HG03457 (cell line): ENCODE measurements around the gene GRIA4.
"Not testable (repeated sequence)": the region's sequence is repeated elsewhere in the genome, so short reads cannot be mapped to it uniquely, and the experiment has no call there.

Experiments
- ATAC-seq: cut with Tn5 transposase; IDR thresholded peaks from one replicate; pipeline ENCODE4 v1.9.1; 2021; ENCODE audit warnings: moderate number of reproducible peaks; ENCODE audit not compliant: unreplicated experiment

Gene GRIA4

GRCh38 chr11:105986554-105986953, 376.7 kb downstream of the GRIA4 start:
- ATAC-seq = no peak

DNA sequence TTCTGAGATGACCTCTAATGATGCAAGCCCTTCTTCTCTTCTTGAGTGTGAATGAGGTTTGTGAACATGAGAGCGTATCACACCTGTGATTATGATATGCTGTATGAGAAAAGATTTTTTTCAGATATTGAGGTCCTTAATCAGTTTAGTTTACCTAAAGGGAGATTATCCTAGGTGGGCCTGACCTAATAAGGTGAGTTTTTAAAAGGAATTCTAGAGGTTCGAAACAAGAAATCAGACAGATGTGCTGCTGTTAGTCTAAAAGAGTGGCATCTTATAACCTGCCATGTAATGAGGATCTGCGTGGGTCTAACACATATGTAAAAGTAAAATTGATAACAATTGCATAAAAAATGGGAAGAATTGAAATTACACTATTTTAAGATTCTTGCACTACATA, 378.3 kb downstream of the GRIA4 start:
- no peak for ATAC-seq

DNA sequence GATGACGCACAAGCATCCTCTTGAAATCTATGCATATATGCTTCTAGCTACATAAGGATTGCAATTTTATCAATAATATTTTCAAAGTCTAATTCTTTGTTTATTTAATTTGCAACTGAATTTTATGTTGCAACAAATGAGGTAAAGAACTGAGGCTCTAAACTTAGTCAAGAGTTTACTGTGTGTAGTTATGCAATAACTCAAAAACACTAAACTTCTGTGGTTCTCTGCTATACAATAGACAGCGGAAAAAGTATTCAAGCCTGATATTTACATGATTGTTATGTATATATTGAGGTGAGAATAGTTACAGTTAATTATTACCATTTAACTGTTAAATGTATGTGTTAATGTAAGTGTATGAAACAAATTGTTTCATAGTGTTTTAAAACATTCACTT, 379.3 kb downstream of the GRIA4 start:
- ATAC-seq = no peak

DNA sequence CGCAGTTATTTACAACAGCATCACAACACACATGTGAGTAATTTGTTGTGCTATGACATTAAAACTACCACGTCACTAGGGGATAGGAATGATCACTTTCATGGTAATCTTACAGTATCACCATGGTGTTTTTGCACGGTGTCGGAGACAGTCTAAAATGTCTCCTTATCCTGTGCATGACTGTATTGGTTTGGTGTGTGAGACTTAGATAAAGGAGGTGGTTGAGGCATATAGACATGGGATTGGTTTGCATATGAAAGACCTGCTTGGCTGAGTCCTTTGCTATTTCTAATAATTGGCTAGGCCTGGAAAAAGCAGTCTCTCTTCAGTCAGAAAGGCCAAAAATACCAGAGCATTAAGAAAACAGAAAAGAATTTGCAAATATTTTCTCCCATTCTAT, 382.0 kb downstream of the GRIA4 start:
- ATAC-seq = no peak

- no peak for ATAC-seq
Observed at GRCh38 chr11:106001304-106002012, 391.6 kb downstream of the GRIA4 start.

- not testable (repeated sequence) for ATAC-seq
Observed at GRCh38 chr11:106003094-106003493, 393.2 kb downstream of the GRIA4 start.

DNA sequence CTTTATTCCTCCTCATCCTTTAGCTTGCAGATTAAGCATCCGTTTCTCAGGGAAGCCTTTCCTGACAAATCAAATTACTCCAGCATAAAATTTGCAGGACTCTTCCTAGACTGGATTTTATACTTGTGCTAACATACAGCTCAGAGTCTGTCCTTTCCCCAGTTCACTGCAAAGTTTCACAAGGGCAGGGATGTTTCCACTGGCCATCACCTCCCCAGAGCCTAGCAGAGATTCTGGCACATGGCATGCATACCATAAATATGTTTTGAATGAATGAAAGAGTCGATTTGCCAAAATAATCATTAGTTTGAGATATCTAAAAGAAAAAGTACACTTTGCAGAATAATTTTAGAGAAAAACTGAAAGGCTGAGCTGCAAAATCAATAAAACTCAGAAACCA, 401.6 kb downstream of the GRIA4 start:
- no peak for ATAC-seq

DNA sequence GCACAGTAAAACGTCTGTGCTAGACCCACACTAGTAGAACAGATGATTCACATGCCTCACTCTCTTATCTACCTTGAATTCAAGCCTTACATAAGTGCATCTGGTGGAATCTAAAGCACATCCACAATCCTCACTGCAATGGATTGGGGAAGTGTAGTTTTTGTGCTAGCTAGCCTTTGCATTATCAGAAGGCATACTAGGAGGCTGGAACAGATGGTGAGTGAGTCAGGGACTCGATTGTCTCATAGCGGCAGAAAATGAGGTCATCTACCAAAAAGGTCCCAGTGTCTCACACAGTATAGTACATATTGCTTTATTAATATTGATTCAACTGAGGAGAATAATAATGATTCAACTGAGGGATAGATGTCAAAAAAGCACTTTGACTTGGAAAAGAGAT, 402.9 kb downstream of the GRIA4 start:
- ATAC-seq = no peak

GRCh38 chr11:106014035-106014434, 404.2 kb downstream of the GRIA4 start:
- ATAC-seq = no peak

GRCh38 chr11:106014620-106015019, 404.7 kb downstream of the GRIA4 start:
- ATAC-seq = no peak

GRCh38 chr11:106015066-106015465, 405.2 kb downstream of the GRIA4 start:
- no peak for ATAC-seq

GRCh38 chr11:106017093-106017492, 407.2 kb downstream of the GRIA4 start:
- no peak for ATAC-seq

DNA sequence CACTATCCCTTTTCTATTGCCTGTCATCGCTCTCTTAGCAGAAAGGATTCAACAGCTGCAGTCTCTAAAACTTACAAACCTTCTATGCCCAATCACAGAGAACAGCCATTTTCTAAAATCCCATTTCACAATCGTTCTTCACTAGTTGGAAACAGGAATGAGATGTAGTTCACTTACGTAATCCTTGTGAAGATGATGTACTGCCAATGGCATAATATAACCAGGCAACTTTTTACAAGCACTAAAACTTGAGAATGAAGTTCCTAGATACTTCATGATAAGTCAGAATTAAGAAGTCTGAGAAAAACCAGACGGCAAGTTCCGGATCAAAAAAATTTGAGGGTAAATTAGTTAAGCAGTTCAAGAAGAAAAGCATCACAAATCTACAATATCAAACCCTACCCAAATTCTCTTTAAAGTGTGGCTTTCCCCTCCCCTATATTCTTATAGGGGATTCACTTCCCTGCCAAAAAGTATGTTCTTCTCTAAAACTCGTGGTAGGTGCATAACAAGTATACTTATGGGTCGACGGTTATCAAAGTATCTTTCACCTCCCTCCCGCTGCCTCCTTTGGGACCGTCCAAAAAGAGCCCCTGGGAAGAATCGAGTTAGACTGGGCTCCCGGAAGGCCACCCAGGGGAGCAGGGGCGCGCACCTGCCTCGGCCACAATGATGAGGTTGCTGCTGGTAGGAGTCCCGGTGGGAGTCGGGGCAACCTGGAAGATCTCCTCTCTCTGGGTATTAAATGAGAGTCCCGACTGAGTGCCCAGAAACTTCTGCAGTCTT, 411.5 kb downstream of the GRIA4 start:
- ATAC-seq = peak; percentile 1

- ATAC-seq = peak; percentile 99
Observed at GRCh38 chr11:106021967-106022794, 412.3 kb downstream of the GRIA4 start, which contains the start of gene MSANTD4. TSS of gene MSANTD4 (minus strand) at chr11:106022240. CDS start at chr11:106010917, 11,323 bp downstream.

GRCh38 chr11:106022795-106023275, 413.0 kb downstream of the GRIA4 start:
- ATAC-seq = no peak

- no peak for ATAC-seq
Observed at GRCh38 chr11:106030609-106031008, 420.7 kb downstream of the GRIA4 start.

DNA sequence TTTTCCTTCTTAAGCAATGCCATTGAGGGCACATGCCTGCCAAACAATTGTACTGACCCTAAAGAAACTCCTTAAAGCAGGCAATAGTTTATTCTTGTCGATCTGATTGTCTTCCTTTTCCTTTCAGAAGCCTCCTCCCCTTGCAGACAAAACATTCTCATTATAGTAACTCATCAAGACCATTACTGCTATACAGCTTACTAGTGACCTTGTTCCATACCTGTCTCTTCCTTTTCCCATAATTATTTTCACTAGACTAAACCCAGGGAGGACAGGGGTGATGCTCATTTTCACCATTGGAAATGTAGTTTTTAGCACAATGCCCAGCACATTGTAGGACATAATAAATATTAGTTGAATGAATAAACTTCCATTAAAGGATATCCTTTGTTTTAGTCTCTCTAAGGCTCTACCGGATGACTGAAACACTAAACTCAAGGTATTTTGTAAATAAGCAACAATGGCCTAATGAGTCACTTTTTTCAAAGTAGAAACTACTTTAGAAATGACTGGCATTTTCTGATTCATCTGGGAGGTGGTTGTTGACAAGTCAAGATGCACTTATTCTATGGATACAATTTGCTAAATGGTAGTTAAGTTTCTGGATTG, 421.4 kb downstream of the GRIA4 start:
- ATAC-seq = no peak
